ENCODE measurements around the gene PLCD3. TPM values are rescaled to one million over a fixed set of nuclear protein-coding genes. Genes with fewer than 3 reads are reported as not detected.

PLCD3 gene
- total and polyA plus RNA-seq, 2 of the 13 experiments (the other 11 are each of a cell fraction or from before 2014, with no cell fraction given) = 11.3 to 39.1 TPM

- no peak for TF ChIP-seq ZNF609 (CRISPR knock-in tag; IDR thresholded peaks at IDR 0.05; ENCODE audit: borderline replicate concordance)
- no peak for TF ChIP-seq IRF9 (CRISPR knock-in tag; IDR thresholded peaks at IDR 0.05; ENCODE audit: borderline replicate concordance)
- peak; percentile 8 for TF ChIP-seq ZNF607 (CRISPR knock-in tag; IDR thresholded peaks at IDR 0.05; ENCODE audit: borderline replicate concordance)
- no peak for TF ChIP-seq RELA (CRISPR knock-in tag; IDR thresholded peaks at IDR 0.05)
- TF ChIP-seq ZNF362 (CRISPR knock-in tag; IDR thresholded peaks at IDR 0.05; ENCODE audit: borderline replicate concordance) = no peak
- TF ChIP-seq PHF21A (CRISPR knock-in tag; IDR thresholded peaks at IDR 0.05) = no peak
- TF ChIP-seq ISX (CRISPR knock-in tag; conservative IDR thresholded peaks at IDR 0.05) = no peak
- no peak for TF ChIP-seq CENPBD1 (CRISPR knock-in tag; IDR thresholded peaks at IDR 0.05; ENCODE audit: borderline replicate concordance, low read depth)
- TF ChIP-seq ZFP41 (CRISPR knock-in tag; IDR thresholded peaks at IDR 0.05; ENCODE audit: borderline replicate concordance) = no peak
- TF ChIP-seq ZNF549 (CRISPR knock-in tag; IDR thresholded peaks at IDR 0.05) = no peak
- no peak for TF ChIP-seq FOXJ3 (CRISPR knock-in tag; IDR thresholded peaks at IDR 0.05; ENCODE audit: borderline replicate concordance)
- no peak for TF ChIP-seq KDM6A (CRISPR knock-in tag; IDR thresholded peaks at IDR 0.05; ENCODE audit: low read depth)
- no peak for TF ChIP-seq SMARCE1 (IDR thresholded peaks at IDR 0.05; ENCODE audit: borderline replicate concordance)
- TF ChIP-seq ZBTB49 (CRISPR knock-in tag; IDR thresholded peaks at IDR 0.05; ENCODE audit: borderline replicate concordance) = no peak
- no peak for TF ChIP-seq PCBP1 (IDR thresholded peaks at IDR 0.05; ENCODE audit: borderline replicate concordance, low read depth, low read length)
- TF ChIP-seq ZNF747 (CRISPR knock-in tag; IDR thresholded peaks at IDR 0.05; ENCODE audit: borderline replicate concordance) = no peak
- peak; percentile 72 for TF ChIP-seq SRF (IDR thresholded peaks at IDR 0.05; ENCODE audit: low read depth, low read length)
- no peak for TF ChIP-seq NFRKB (IDR thresholded peaks at IDR 0.05)
- peak; percentile 24; the same call in 1 of the 3 replicates for TF ChIP-seq MXI1 (IDR thresholded peaks at IDR 0.05; ENCODE audit: borderline replicate concordance, low read depth, low read length)
These were observed 14.7 kb upstream of the PLCD3 start (continued) for GRCh38 chr17:45146890-45147580.
